ENCODE data around the gene HAAO. TPM values are rescaled to one million over a fixed set of nuclear protein-coding genes. Genes with fewer than 3 reads are reported as not detected.

The HAAO gene
- total RNA-seq, 1 donor from 2014 or later = 11.4 TPM

DNA sequence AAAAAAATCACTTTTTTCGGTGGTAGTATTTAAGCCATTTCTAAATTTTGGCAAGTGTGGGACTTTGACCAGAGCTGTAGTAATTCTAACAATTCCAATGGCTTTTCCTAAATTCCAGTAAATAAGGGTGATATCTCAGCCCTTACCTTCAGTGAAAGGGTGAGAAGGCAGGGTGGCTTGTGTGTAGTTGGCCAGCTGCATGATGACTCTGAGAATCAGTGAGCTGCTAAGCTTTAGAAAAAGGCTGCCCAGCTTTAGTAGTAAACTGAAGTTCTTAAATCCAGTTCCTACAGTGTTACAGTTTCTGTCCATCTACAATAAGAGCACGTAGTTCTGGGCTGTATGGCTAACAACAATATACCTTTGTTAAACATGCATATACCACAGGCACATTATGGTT lies 70.5 kb downstream of the HAAO start:
- Mint-ChIP-seq H3K27ac (peak overlapping the region; percentile 21), H3K4me1 (peaks cover 11% of the 10 kb centered on the region), H3K4me3 (no peak overlapping the region), H3K27me3 (no peaks in the 10 kb centered on the region), H3K9me3 (no peaks in the 10 kb centered on the region), H3K36me3 (ENCODE audit: low read depth) (peaks cover 3% of the 10 kb centered on the region)
- intact Hi-C loops (cut with micrococcal nuclease) = loop anchor here (1.0 to 2.0 kb wide), 2 partner anchors 31 to 361 kb away; partner anchors contain the start of gene COX7A2L
- TF ChIP-seq, protein P1, sequence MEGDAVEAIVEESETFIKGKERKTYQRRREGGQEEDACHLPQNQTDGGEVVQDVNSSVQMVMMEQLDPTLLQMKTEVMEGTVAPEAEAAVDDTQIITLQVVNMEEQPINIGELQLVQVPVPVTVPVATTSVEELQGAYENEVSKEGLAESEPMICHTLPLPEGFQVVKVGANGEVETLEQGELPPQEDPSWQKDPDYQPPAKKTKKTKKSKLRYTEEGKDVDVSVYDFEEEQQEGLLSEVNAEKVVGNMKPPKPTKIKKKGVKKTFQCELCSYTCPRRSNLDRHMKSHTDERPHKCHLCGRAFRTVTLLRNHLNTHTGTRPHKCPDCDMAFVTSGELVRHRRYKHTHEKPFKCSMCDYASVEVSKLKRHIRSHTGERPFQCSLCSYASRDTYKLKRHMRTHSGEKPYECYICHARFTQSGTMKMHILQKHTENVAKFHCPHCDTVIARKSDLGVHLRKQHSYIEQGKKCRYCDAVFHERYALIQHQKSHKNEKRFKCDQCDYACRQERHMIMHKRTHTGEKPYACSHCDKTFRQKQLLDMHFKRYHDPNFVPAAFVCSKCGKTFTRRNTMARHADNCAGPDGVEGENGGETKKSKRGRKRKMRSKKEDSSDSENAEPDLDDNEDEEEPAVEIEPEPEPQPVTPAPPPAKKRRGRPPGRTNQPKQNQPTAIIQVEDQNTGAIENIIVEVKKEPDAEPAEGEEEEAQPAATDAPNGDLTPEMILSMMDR (IDR thresholded peaks at IDR 0.05) = no peak
- POLR2A ChIA-PET = no interaction called here
- DNase-seq = no peak
- CTCF ChIA-PET = no interaction called here
- ATAC-seq (ENCODE audit: low read depth) = no peak

Other genes starting within 250 kb of the HAAO start
- gene MTA3, start 224.0 kb downstream of the HAAO start, total RNA-seq = 26.2 and 26.8 TPM in 2 replicates
- 1.9 and 2.1 TPM in 2 replicates for gene OXER1, start 28.4 kb downstream of the HAAO start, total RNA-seq

All from activated B cell treated with CpG ODN at 0.5 μM for 24 hours (primary cell).